Activated naive CD4-positive, alpha-beta T cell treated with Interleukin-2 at 50 U/mL for 16 hours (primary cell): ENCODE results near the gene AVPR2.

Experiments
- DNase-seq: peaks from one replicate; pipeline ENCODE4 v3.0.0-alpha.2; 2020

The AVPR2 gene

GRCh38 chrX:153954558-153955227, 50.2 kb downstream of the AVPR2 start:
- DNase-seq, result no peak

- no peak for DNase-seq
These were observed 50.8 kb downstream of the AVPR2 start for GRCh38 chrX:153955228-153955732.

- DNase-seq, result no peak
These were observed 51.8 kb downstream of the AVPR2 start for GRCh38 chrX:153956044-153956907.
